Measurements from ENCODE around the gene VMO1.

The VMO1 gene

DNA sequence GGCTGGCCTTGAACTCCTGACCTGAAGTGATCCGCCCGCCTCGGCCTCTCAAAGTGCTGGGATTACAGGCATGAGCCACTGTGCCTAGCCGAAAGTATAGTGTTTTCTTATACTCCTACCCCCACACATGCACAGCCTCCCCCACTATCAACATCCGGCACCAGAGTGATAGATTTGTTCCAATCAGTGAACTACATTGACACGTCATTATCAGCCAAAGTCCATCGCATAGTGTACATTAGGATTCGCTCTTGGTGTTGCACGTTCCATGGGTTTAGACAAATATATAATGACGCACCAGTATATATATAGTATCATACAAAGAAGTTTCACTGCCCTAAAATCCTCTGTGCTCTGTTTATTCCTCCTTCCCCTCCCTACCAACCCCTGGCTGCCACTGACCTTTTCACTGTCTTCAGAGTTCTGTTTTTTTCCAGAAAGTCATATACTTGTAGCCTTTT, 26.4 kb downstream of the VMO1 start:
- Mint-ChIP-seq H3K4me1 (no peaks in the 10 kb centered on the region), H3K4me3 (no peak overlapping the region), H3K27me3 (ENCODE audit: low read depth) (peaks cover 31% of the 10 kb centered on the region), H3K36me3 (ENCODE audit: low read depth) (no peaks in the 10 kb centered on the region), H3K9me3 (no peaks in the 10 kb centered on the region), H3K27ac (no peak overlapping the region)
- TF ChIP-seq, protein P1, sequence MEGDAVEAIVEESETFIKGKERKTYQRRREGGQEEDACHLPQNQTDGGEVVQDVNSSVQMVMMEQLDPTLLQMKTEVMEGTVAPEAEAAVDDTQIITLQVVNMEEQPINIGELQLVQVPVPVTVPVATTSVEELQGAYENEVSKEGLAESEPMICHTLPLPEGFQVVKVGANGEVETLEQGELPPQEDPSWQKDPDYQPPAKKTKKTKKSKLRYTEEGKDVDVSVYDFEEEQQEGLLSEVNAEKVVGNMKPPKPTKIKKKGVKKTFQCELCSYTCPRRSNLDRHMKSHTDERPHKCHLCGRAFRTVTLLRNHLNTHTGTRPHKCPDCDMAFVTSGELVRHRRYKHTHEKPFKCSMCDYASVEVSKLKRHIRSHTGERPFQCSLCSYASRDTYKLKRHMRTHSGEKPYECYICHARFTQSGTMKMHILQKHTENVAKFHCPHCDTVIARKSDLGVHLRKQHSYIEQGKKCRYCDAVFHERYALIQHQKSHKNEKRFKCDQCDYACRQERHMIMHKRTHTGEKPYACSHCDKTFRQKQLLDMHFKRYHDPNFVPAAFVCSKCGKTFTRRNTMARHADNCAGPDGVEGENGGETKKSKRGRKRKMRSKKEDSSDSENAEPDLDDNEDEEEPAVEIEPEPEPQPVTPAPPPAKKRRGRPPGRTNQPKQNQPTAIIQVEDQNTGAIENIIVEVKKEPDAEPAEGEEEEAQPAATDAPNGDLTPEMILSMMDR (IDR thresholded peaks at IDR 0.05; ENCODE audit: unreplicated experiment in 3 of 3) = no peak

DNA sequence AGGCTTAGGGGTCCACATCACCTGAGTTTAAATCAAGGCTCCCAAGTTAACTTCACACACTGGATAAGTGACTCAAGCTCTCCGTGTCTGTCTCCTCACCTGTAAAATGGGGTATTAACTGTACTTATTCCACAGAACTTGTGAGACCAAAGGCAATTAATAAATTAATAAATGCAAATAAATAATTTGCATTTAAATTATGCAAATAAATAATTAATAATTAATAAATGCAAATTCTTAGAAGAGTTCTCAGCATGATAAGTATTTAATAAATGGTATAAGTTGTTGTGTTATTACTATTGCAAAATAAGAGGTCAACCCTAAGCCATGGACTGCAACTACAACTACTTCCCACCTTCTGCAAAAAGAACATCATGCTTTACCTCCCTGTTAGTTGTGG, 32.8 kb downstream of the VMO1 start:
- Mint-ChIP-seq H3K9me3 (no peaks in the 10 kb centered on the region), H3K4me3 (no peak overlapping the region), H3K36me3 (ENCODE audit: low read depth) (no peaks in the 10 kb centered on the region), H3K27ac (no peak overlapping the region), H3K27me3 (ENCODE audit: low read depth) (peaks cover 54% of the 10 kb centered on the region), H3K4me1 (no peaks in the 10 kb centered on the region)
- TF ChIP-seq, protein P1 (IDR thresholded peaks at IDR 0.05; ENCODE audit: unreplicated experiment in 3 of 3) = no peak

DNA sequence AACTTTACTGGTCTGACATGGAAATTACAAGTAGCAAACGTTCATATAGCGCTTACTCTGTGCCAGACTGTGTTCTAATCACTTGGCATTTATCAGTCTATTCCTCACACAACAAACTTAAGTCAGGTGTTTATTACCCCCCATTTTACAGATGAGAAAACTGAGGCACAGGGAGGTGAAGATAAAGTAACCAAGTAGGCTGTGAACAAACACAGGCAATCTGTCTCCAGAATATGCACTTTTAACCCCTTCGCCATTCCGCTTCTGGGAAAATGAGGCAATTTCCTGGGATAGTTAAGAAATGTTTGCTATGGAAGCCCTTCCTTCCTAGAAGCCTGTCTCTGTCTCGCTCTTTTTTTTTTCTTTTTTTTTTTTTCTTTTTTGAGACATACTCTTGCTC, 34.2 kb downstream of the VMO1 start:
- H3K9me3 Mint-ChIP-seq = no peaks in the 10 kb centered on the region
- H3K36me3 Mint-ChIP-seq (ENCODE audit: low read depth) = no peaks in the 10 kb centered on the region
- H3K4me1 Mint-ChIP-seq = no peaks in the 10 kb centered on the region
- no peak overlapping the region for H3K27ac Mint-ChIP-seq
- TF ChIP-seq, protein P1 (IDR thresholded peaks at IDR 0.05; ENCODE audit: unreplicated experiment in 3 of 3) = no peak
- peaks cover 60% of the 10 kb centered on the region for H3K27me3 Mint-ChIP-seq (ENCODE audit: low read depth)
- no peak overlapping the region for H3K4me3 Mint-ChIP-seq

DNA sequence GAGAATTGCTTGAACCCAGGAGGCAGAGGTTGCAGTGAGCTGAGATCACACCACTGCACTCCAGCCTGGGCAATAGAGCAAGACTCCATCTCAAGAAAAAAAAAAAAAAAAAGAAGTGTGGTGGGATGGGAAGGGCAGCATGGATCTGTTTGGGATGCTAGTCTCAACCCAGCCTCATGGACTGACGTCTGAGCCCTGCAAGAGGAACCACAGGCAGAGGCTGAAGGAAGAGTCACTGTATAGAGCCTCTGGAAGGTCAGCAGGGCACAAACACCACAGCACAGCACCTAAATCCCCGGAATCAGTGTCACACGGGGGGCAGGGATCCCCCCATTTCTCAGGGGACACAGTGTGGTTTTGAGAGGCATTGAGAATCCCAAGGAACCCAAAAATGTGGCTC, 35.6 kb downstream of the VMO1 start:
- H3K27me3 Mint-ChIP-seq (ENCODE audit: low read depth) = peaks cover 72% of the 10 kb centered on the region
- H3K9me3 Mint-ChIP-seq = no peaks in the 10 kb centered on the region
- H3K36me3 Mint-ChIP-seq (ENCODE audit: low read depth) = no peaks in the 10 kb centered on the region
- H3K27ac Mint-ChIP-seq = no peak overlapping the region
- no peaks in the 10 kb centered on the region for H3K4me1 Mint-ChIP-seq
- TF ChIP-seq, protein P1 (IDR thresholded peaks at IDR 0.05; ENCODE audit: unreplicated experiment in 3 of 3) = no peak
- H3K4me3 Mint-ChIP-seq = no peak overlapping the region

DNA sequence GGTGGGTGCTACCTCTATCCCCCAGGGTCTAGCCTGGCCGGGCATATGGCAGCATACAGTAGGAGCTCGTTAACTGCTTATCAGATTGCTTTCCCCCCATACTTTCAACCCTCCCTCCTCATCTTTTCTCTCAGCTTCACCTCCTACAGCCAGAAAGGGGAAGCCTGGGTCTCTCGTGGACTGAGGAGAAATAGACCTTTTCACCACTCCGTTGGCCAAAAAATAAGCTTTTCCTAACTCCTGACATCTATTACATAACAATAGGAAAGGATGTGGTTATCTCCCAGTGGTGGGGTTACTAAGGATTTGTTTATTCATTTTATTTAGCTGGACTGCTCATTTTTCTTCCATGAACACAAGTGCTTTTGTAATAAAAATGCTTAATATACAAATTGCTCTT, 37.5 kb downstream of the VMO1 start:
- Mint-ChIP-seq H3K27ac (no peak overlapping the region), H3K4me3 (no peak overlapping the region), H3K36me3 (ENCODE audit: low read depth) (no peaks in the 10 kb centered on the region), H3K4me1 (no peaks in the 10 kb centered on the region), H3K27me3 (ENCODE audit: low read depth) (peaks cover 77% of the 10 kb centered on the region), H3K9me3 (no peaks in the 10 kb centered on the region)
- TF ChIP-seq, protein P1 (IDR thresholded peaks at IDR 0.05; ENCODE audit: unreplicated experiment in 3 of 3) = no peak

DNA sequence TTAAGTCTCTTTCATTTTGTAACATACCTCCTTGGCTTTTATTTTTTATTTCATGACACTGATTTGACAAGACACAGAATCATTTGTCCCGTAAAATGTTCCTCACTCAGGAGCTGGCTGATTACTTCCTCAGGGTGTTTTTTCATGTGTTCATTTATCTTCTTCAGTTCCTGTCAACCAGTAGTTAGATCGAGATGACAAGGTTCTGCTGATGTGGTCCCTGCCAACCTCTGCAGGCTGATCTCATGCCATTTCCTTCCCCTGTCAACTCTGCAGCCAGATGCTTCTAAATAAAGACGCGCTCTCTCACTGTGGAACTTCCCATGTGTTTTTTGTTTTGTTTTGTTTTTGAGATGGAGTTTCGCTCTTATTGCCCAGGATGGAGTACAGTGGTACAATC, 38.3 kb downstream of the VMO1 start:
- Mint-ChIP-seq H3K27me3 (ENCODE audit: low read depth) (peaks cover 84% of the 10 kb centered on the region), H3K27ac (no peak overlapping the region), H3K9me3 (no peaks in the 10 kb centered on the region), H3K4me1 (no peaks in the 10 kb centered on the region), H3K36me3 (ENCODE audit: low read depth) (no peaks in the 10 kb centered on the region), H3K4me3 (peak overlapping the region in 1 of 3 experiments; percentile 7)
- TF ChIP-seq, protein P1 (IDR thresholded peaks at IDR 0.05; ENCODE audit: unreplicated experiment in 3 of 3) = no peak

Measured in nephron (organoid).